Activated CD4-positive, alpha-beta T cell treated with anti-CD3 and anti-CD28 coated beads, Interleukin-2, amount 10 ng/mL, durations not matched to agents 24 days and 14 days (primary cell): Measurements from ENCODE around the gene RNF111. TPM values are rescaled to one million over a fixed set of nuclear protein-coding genes. Genes with fewer than 3 reads are reported as not detected.

Experiments used
- DNase-seq: peaks from one replicate; pipeline ENCODE4 v3.0.0; 2022
- H3K27ac Mint-ChIP-seq: one replicate; pipeline ENCODE4 v1.8.0; 2022; ENCODE audit warnings: mild to moderate bottlenecking, mixed read lengths
- H3K27me3 Mint-ChIP-seq: one replicate; pipeline ENCODE4 v1.8.0; 2022; ENCODE audit warnings: mixed read lengths
- H3K36me3 Mint-ChIP-seq: one replicate; pipeline ENCODE4 v1.8.0; 2022; ENCODE audit warnings: low read depth, mild to moderate bottlenecking, mixed read lengths
- H3K4me1 Mint-ChIP-seq: one replicate; pipeline ENCODE4 v1.8.0; 2021; ENCODE audit warnings: mixed read lengths
- H3K4me3 Mint-ChIP-seq: one replicate; pipeline ENCODE4 v1.8.0; 2022; ENCODE audit warnings: mild to moderate bottlenecking, moderate library complexity, mixed read lengths
- H3K9me3 Mint-ChIP-seq: one replicate; pipeline ENCODE4 v1.8.0; 2021; ENCODE audit warnings: mixed read lengths
- intact Hi-C: fragments of 100-400 bp; cut with micrococcal nuclease; formaldehyde crosslinking; loops from one replicate; pipeline ENCODE4 v1.15.1; 2023
- total RNA-seq: library from RNA; stranded (reverse); gene quantifications from 2 replicates; pipeline ENCODE4 v1.2.3, GENCODE V29; 2022

Gene RNF111
- total RNA-seq, result 32.9 and 35.1 TPM in 2 replicates

GRCh38 chr15:58987491-58988005, at the start of gene RNF111:
Gene RNF111 (plus strand): TSS chr15:58987663. CDS start chr15:59030823, 43,160 bp downstream.
- H3K27ac Mint-ChIP-seq, result peak within 1 kb of the TSS; percentile 87
- DNase-seq, result peak; percentile 96
- H3K27me3 Mint-ChIP-seq, result peaks cover 15% of the 10 kb centered on the region
- H3K9me3 Mint-ChIP-seq, result no peaks in the 10 kb centered on the region
- H3K4me3 Mint-ChIP-seq, result peak within 1 kb of the TSS; percentile 93
- H3K36me3 Mint-ChIP-seq, result peaks cover 17% of the 10 kb centered on the region
- intact Hi-C loops, result loop anchor here (1.0 to 10.0 kb wide), 5 partner anchors 8 to 385 kb away; partner anchors contain the start of genes CCNB2 and MYO1E
- peaks cover 41% of the 10 kb centered on the region for H3K4me1 Mint-ChIP-seq

- intact Hi-C loops, result no loop called here
- no peaks in the 10 kb centered on the region for H3K9me3 Mint-ChIP-seq
- no peaks in the 10 kb centered on the region for H3K4me1 Mint-ChIP-seq
- H3K27ac Mint-ChIP-seq, result no peak overlapping the region
- no peaks in the 10 kb centered on the region for H3K36me3 Mint-ChIP-seq
- peaks cover 8% of the 10 kb centered on the region for H3K27me3 Mint-ChIP-seq
- H3K4me3 Mint-ChIP-seq, result no peak overlapping the region
- DNase-seq, result no peak
These were observed 40.3 kb upstream of the RNF111 start for GRCh38 chr15:58947179-58947578.

GRCh38 chr15:58951388-58952007, 36.0 kb upstream of the RNF111 start:
- H3K27me3 Mint-ChIP-seq, result peaks cover 8% of the 10 kb centered on the region
- H3K36me3 Mint-ChIP-seq, result no peaks in the 10 kb centered on the region
- DNase-seq, result no peak
- H3K9me3 Mint-ChIP-seq, result no peaks in the 10 kb centered on the region
- no peak overlapping the region for H3K27ac Mint-ChIP-seq
- intact Hi-C loops, result loop anchor here (10.0 kb wide), 1 partner anchor 573 kb away; no protein-coding TSS in a partner anchor
- no peak overlapping the region for H3K4me3 Mint-ChIP-seq
- peaks cover 8% of the 10 kb centered on the region for H3K4me1 Mint-ChIP-seq

- DNase-seq, result no peak
- Mint-ChIP-seq H3K9me3 (no peaks in the 10 kb centered on the region), H3K27me3 (peaks cover 8% of the 10 kb centered on the region), H3K36me3 (no peaks in the 10 kb centered on the region), H3K4me3 (no peak overlapping the region), H3K27ac (peak overlapping the region; percentile 53), H3K4me1 (peaks cover 10% of the 10 kb centered on the region)
- intact Hi-C loops, result loop anchor here (10.0 kb wide), 1 partner anchor 572 kb away; no protein-coding TSS in a partner anchor
These were observed 34.7 kb upstream of the RNF111 start for GRCh38 chr15:58952751-58953150.

GRCh38 chr15:58957101-58957973, 30.1 kb upstream of the RNF111 start:
- Mint-ChIP-seq H3K27ac (no peak overlapping the region), H3K27me3 (peaks cover 3% of the 10 kb centered on the region), H3K9me3 (no peaks in the 10 kb centered on the region), H3K4me3 (no peak overlapping the region), H3K36me3 (no peaks in the 10 kb centered on the region), H3K4me1 (peaks cover 10% of the 10 kb centered on the region)
- peak; percentile 89 for DNase-seq
- intact Hi-C loops, result loop anchor here (2.0 to 10.0 kb wide), 2 partner anchors 535 to 567 kb away; no protein-coding TSS in a partner anchor

GRCh38 chr15:58958811-58959210, 28.7 kb upstream of the RNF111 start:
- Mint-ChIP-seq H3K36me3 (no peaks in the 10 kb centered on the region), H3K9me3 (no peaks in the 10 kb centered on the region), H3K4me3 (no peak overlapping the region), H3K27ac (no peak overlapping the region), H3K4me1 (peaks cover 2% of the 10 kb centered on the region), H3K27me3 (peaks cover 3% of the 10 kb centered on the region)
- intact Hi-C loops, result loop anchor here (10.0 kb wide), 1 partner anchor 566 kb away; no protein-coding TSS in a partner anchor
- no peak for DNase-seq

- peaks cover 5% of the 10 kb centered on the region for H3K27me3 Mint-ChIP-seq
- H3K36me3 Mint-ChIP-seq, result no peaks in the 10 kb centered on the region
- DNase-seq, result no peak
- peaks cover 2% of the 10 kb centered on the region for H3K4me1 Mint-ChIP-seq
- intact Hi-C loops, result no loop called here
- H3K4me3 Mint-ChIP-seq, result no peak overlapping the region
- H3K9me3 Mint-ChIP-seq, result no peaks in the 10 kb centered on the region
- no peak overlapping the region for H3K27ac Mint-ChIP-seq
These were observed 25.3 kb upstream of the RNF111 start for GRCh38 chr15:58962136-58962535.

- no peak for DNase-seq
- Mint-ChIP-seq H3K27ac (no peak overlapping the region), H3K4me1 (no peaks in the 10 kb centered on the region), H3K9me3 (no peaks in the 10 kb centered on the region), H3K4me3 (no peak overlapping the region), H3K27me3 (peaks cover 8% of the 10 kb centered on the region), H3K36me3 (no peaks in the 10 kb centered on the region)
- intact Hi-C loops, result no loop called here
These were observed 24.5 kb upstream of the RNF111 start for GRCh38 chr15:58962662-58963565.

- Mint-ChIP-seq H3K9me3 (no peaks in the 10 kb centered on the region), H3K4me1 (no peaks in the 10 kb centered on the region), H3K36me3 (no peaks in the 10 kb centered on the region), H3K27ac (no peak overlapping the region), H3K4me3 (no peak overlapping the region), H3K27me3 (peaks cover 16% of the 10 kb centered on the region)
- no peak for DNase-seq
- intact Hi-C loops, result no loop called here
These were observed 20.8 kb upstream of the RNF111 start for GRCh38 chr15:58966698-58967097.

GRCh38 chr15:58967479-58967878, 20.0 kb upstream of the RNF111 start:
- Mint-ChIP-seq H3K27me3 (peaks cover 20% of the 10 kb centered on the region), H3K36me3 (no peaks in the 10 kb centered on the region), H3K9me3 (no peaks in the 10 kb centered on the region), H3K4me3 (no peak overlapping the region), H3K4me1 (no peaks in the 10 kb centered on the region), H3K27ac (no peak overlapping the region)
- no peak for DNase-seq
- intact Hi-C loops, result no loop called here

- H3K36me3 Mint-ChIP-seq, result no peaks in the 10 kb centered on the region
- H3K9me3 Mint-ChIP-seq, result no peaks in the 10 kb centered on the region
- H3K27me3 Mint-ChIP-seq, result peaks cover 10% of the 10 kb centered on the region
- DNase-seq, result no peak
- intact Hi-C loops, result loop anchor here (2.0 kb wide), 2 partner anchors 45 to 127 kb away; partner anchors contain the start of genes CCNB2 and SLTM
- H3K4me1 Mint-ChIP-seq, result peaks cover 36% of the 10 kb centered on the region
- no peak overlapping the region for H3K27ac Mint-ChIP-seq
- H3K4me3 Mint-ChIP-seq, result no peak overlapping the region
These were observed 9.6 kb upstream of the RNF111 start for GRCh38 chr15:58977887-58978286.

- H3K9me3 Mint-ChIP-seq, result no peaks in the 10 kb centered on the region
- no peak overlapping the region for H3K27ac Mint-ChIP-seq
- no peak overlapping the region for H3K4me3 Mint-ChIP-seq
- H3K4me1 Mint-ChIP-seq, result peaks cover 33% of the 10 kb centered on the region
- intact Hi-C loops, result loop anchor here (2.0 to 10.0 kb wide), 3 partner anchors 157 to 320 kb away; no protein-coding TSS in a partner anchor
- H3K27me3 Mint-ChIP-seq, result peaks cover 15% of the 10 kb centered on the region
- DNase-seq, result no peak
- no peaks in the 10 kb centered on the region for H3K36me3 Mint-ChIP-seq
These were observed 7.0 kb upstream of the RNF111 start for GRCh38 chr15:58980351-58980939.
